ENCODE measurements around the gene KCNIP4.

KCNIP4 gene

DNA sequence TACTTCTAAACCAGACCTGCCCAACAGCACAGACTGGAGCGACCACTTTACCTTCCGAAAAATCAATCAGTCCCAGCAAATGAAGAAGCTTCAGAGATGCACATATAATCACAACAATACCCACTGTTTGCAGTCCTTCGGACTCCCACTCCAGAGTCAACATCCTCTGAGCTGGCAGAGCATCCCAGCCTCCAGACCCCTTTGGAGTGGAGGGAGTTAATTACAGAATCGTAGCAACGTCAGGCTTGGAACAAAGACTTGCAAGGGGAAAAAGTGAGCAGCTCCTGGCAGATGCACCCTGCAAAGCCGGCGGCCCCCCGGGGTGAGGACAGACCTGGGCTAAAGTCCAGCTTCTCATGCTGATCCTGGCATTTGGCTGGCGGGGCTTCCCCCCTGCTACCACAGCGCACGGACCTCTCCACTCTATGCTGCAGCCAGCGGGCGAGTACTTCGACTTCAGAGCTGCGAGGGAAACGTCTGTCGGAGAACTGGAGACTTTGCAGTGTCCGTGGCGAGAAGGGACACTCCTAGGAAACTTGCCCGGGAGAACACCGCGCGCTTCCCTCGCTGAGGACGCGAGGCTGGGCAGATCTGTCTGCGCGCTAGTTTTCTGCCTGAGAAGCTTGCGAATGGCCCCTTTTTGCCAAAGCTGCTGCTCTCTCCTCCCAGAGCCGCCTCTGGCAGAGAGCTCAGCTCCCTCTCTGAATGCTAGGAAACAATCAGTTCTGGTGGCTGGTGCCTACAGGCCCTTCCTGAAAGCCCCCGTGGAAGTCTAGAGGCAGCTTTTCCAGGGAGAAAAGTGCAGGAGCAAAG, 964.6 kb downstream of the KCNIP4 start:
- TF ChIP-seq, protein P1, sequence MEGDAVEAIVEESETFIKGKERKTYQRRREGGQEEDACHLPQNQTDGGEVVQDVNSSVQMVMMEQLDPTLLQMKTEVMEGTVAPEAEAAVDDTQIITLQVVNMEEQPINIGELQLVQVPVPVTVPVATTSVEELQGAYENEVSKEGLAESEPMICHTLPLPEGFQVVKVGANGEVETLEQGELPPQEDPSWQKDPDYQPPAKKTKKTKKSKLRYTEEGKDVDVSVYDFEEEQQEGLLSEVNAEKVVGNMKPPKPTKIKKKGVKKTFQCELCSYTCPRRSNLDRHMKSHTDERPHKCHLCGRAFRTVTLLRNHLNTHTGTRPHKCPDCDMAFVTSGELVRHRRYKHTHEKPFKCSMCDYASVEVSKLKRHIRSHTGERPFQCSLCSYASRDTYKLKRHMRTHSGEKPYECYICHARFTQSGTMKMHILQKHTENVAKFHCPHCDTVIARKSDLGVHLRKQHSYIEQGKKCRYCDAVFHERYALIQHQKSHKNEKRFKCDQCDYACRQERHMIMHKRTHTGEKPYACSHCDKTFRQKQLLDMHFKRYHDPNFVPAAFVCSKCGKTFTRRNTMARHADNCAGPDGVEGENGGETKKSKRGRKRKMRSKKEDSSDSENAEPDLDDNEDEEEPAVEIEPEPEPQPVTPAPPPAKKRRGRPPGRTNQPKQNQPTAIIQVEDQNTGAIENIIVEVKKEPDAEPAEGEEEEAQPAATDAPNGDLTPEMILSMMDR (IDR thresholded peaks at IDR 0.05; ENCODE audit: control insufficient read depth, insufficient read depth, low read depth, low read length, missing control alignments) = no peak
- no peak overlapping the region for H3K4me3 ChIP-seq (ENCODE audit: control insufficient read depth, low read depth, low read length)
- no peak for DNase-seq (ENCODE audit: low read depth)

DNA sequence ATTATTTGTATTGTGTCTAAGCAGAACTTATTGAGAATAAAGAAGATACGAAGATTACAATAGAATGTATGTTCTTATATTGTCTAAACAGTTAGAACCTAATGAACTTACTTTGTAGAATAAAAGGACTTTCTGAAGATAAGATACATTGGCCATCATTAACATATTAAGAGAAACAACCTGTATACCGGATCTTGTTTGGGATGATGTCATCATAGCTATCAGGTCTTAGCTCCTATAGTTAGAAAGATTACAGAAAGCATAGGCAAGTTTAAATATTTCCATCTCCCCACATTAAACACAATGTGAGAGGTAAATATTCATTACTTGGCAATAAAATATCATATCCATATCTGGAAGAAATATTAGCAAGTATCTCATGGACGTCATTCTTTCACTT, 966.0 kb downstream of the KCNIP4 start:
- no peak overlapping the region for H3K4me3 ChIP-seq (ENCODE audit: control insufficient read depth, low read depth, low read length)
- DNase-seq (ENCODE audit: low read depth) = no peak

DNA sequence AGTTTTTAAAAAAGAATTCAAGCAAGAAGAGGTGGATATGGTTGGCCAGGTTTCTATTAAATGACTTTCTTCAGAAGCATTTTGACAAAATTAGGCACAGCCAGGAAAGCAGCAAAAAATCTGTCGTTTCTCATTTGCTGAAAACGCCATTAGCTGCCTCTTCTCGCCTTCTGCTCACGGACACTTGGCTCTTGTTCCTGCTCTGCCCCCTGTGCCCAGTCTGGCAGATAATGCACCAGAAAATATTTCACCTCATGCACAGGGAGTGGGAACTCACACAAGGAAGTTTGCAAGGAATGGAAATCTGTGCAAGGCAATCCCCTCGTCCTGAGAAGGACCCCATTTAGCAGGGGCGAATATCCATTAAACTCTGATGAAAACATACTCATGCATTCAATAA, 988.3 kb downstream of the KCNIP4 start:
- no peak for DNase-seq (ENCODE audit: low read depth)
- TF ChIP-seq, protein P1 (IDR thresholded peaks at IDR 0.05; ENCODE audit: control insufficient read depth, insufficient read depth, low read depth, low read length, missing control alignments) = no peak
- no peak overlapping the region for H3K4me3 ChIP-seq (ENCODE audit: control insufficient read depth, low read depth, low read length)

More for the DNA sequence above, 966.0 kb downstream of the KCNIP4 start:
- TF ChIP-seq, protein P1 (IDR thresholded peaks at IDR 0.05; ENCODE audit: control insufficient read depth, insufficient read depth, low read depth, low read length, missing control alignments) = no peak

DNA sequence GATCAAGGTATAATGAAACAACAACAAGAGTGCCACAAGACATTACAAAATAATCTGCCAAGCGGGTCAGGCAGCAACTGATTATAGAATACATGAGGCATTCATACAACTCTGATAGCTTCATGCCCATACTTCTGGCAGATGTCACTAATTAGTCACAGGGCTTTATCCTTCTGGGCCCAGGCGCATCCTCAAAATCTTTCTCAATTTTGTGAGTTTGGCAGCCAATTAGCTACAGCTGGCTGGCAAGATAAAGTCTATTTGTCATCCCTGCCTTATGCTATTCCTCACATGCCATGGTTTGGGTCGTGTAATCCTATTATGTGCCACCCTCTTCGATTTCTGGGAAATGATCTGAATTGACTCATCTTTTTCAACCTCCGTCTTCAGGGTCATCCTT, 994.0 kb downstream of the KCNIP4 start:
- no peak overlapping the region for H3K4me3 ChIP-seq (ENCODE audit: control insufficient read depth, low read depth, low read length)
- DNase-seq (ENCODE audit: low read depth) = no peak
- TF ChIP-seq, protein P1 (IDR thresholded peaks at IDR 0.05; ENCODE audit: control insufficient read depth, insufficient read depth, low read depth, low read length, missing control alignments) = no peak

DNA sequence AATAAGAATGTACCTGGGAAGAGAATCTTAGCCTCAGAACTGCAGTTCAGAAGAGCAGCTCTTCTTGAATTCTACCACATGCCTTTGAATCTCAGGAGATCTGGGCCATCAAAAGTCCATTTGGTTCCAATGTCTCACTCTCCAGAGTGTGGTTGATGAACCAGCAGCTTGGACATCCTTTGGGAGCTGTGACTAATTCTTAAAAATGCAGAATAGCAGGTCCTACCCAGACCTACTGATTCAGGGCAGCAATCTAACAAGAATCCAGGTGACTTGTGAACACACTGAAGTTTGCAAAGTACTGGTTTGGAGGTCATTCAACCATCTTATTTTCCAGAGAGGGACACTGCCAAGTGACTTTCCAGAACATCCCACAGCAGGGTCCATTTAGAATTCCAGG, 1003.6 kb downstream of the KCNIP4 start:
- no peak for DNase-seq (ENCODE audit: low read depth)
- TF ChIP-seq, protein P1 (IDR thresholded peaks at IDR 0.05; ENCODE audit: control insufficient read depth, insufficient read depth, low read depth, low read length, missing control alignments) = no peak

DNA sequence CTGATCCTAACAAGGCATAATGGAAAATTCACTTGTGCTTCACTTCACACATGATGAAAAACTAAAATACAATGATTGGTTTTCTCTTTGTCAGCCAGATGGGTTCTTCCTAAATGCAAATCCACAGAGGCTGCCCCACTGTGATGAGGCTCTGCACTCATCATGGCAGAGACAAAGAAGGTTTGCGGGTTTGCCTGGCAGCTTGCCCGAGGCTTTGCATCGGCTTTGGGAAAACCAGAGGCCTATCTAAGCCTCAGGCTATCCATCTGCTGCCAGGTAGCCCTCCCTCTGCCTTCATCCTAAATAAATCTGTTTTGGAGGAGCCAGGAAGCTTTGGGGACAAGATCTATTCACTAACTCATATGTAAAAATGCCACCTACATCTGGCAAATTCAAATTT, 1004.1 kb downstream of the KCNIP4 start:
- TF ChIP-seq, protein P1 (IDR thresholded peaks at IDR 0.05; ENCODE audit: control insufficient read depth, insufficient read depth, low read depth, low read length, missing control alignments) = no peak
- DNase-seq (ENCODE audit: low read depth) = no peak

More for the DNA sequence above, 1003.6 kb downstream of the KCNIP4 start:
- no peak overlapping the region for H3K4me3 ChIP-seq (ENCODE audit: control insufficient read depth, low read depth, low read length)

More for the DNA sequence above, 1004.1 kb downstream of the KCNIP4 start:
- no peak overlapping the region for H3K4me3 ChIP-seq (ENCODE audit: control insufficient read depth, low read depth, low read length)

Measured in AG09309 (cell line).